ENCODE data around the gene DLGAP4. TPM values are rescaled to one million over a fixed set of nuclear protein-coding genes. Genes with fewer than 3 reads are reported as not detected.

DLGAP4 gene
- total and polyA plus RNA-seq, 10 of the 15 experiments (the other 5 are each of a cell fraction or from before 2014, with no cell fraction given), result 0.42 to 43.3 (median 19.0) TPM

DNA sequence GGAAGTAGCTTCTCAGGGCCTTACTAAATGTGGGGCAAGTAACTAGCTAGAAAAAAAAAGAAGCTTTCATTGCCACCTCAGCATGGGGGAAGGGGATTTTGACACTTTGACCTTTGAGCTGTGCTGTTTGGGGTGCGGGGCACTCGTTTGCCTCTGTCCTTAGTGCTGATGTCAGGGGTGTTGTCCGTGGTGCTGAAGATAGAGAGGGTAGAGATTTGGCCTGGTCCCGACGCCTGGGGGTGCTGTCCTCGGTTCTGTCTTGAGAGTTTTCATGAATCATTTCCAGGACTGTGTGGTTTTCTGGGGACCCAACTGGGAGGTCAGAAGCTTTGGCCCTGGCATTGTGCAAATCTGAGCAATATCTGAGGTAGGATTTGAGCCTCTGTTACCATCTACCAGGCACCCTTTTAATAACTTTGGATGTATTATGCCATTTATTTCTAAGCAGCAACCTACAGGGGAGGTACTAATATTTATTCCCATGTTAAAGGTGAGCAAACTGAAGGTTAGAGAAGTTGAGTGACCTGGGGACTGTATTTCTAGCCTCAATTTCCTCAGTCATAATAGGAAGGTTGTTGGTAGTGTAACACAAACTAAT lies 78.0 kb downstream of the DLGAP4 start (continued):
- TF ChIP-seq MXI1 (IDR thresholded peaks at IDR 0.05; ENCODE audit: low read depth, low read length) (peak; percentile 17; the same call in 1 of the 2 replicates), ZNF207 (IDR thresholded peaks at IDR 0.05; ENCODE audit: borderline replicate concordance) (no peak), POLR2AphosphoS5 (IDR thresholded peaks at IDR 0.05; ENCODE audit: low read length) (no peak), USF1 (IDR thresholded peaks at IDR 0.05; ENCODE audit: borderline replicate concordance, extremely low read length, insufficient read depth, low read depth, low read length) (no peak), ZBED1 (IDR thresholded peaks at IDR 0.05; ENCODE audit: borderline replicate concordance) (no peak), ZBTB4 (CRISPR knock-in tag; IDR thresholded peaks at IDR 0.05) (no peak), KLF5 (IDR thresholded peaks at IDR 0.05; ENCODE audit: partially characterized antibody) (no peak), ATF7 (IDR thresholded peaks at IDR 0.05; ENCODE audit: low read depth) (no peak), TAF1 (IDR thresholded peaks at IDR 0.05; ENCODE audit: borderline replicate concordance, low read depth, low read length) (no peak), ZNF24 (IDR thresholded peaks at IDR 0.05) (no peak), EGR1 (IDR thresholded peaks at IDR 0.05; ENCODE audit: borderline replicate concordance in 1 of 2, low read depth in 2 of 2, low read length in 2 of 2) (no peak), IKZF2 (IDR thresholded peaks at IDR 0.05) (no peak), RELA (IDR thresholded peaks at IDR 0.05; ENCODE audit: borderline replicate concordance, partially characterized antibody) (no peak), STAT1 (conservative IDR thresholded peaks at IDR 0.05) (no peak), NR2C1 (IDR thresholded peaks at IDR 0.05) (peak; percentile 61; the same call in 1 of the 2 replicates), TCF7 (IDR thresholded peaks at IDR 0.05; ENCODE audit: borderline replicate concordance) (no peak), WRNIP1 (IDR thresholded peaks at IDR 0.05; ENCODE audit: borderline replicate concordance, low read depth, low read length) (no peak), CREM (IDR thresholded peaks at IDR 0.05; ENCODE audit: low read depth) (no peak), ZZZ3 (IDR thresholded peaks at IDR 0.05; ENCODE audit: control insufficient read depth, insufficient read length, low read depth) (no peak)
- TF ChIP-seq, protein P1, sequence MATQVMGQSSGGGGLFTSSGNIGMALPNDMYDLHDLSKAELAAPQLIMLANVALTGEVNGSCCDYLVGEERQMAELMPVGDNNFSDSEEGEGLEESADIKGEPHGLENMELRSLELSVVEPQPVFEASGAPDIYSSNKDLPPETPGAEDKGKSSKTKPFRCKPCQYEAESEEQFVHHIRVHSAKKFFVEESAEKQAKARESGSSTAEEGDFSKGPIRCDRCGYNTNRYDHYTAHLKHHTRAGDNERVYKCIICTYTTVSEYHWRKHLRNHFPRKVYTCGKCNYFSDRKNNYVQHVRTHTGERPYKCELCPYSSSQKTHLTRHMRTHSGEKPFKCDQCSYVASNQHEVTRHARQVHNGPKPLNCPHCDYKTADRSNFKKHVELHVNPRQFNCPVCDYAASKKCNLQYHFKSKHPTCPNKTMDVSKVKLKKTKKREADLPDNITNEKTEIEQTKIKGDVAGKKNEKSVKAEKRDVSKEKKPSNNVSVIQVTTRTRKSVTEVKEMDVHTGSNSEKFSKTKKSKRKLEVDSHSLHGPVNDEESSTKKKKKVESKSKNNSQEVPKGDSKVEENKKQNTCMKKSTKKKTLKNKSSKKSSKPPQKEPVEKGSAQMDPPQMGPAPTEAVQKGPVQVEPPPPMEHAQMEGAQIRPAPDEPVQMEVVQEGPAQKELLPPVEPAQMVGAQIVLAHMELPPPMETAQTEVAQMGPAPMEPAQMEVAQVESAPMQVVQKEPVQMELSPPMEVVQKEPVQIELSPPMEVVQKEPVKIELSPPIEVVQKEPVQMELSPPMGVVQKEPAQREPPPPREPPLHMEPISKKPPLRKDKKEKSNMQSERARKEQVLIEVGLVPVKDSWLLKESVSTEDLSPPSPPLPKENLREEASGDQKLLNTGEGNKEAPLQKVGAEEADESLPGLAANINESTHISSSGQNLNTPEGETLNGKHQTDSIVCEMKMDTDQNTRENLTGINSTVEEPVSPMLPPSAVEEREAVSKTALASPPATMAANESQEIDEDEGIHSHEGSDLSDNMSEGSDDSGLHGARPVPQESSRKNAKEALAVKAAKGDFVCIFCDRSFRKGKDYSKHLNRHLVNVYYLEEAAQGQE (IDR thresholded peaks at IDR 0.05; ENCODE audit: low read depth, low read length), result peak; percentile 100
- TF ChIP-seq, protein P2, sequence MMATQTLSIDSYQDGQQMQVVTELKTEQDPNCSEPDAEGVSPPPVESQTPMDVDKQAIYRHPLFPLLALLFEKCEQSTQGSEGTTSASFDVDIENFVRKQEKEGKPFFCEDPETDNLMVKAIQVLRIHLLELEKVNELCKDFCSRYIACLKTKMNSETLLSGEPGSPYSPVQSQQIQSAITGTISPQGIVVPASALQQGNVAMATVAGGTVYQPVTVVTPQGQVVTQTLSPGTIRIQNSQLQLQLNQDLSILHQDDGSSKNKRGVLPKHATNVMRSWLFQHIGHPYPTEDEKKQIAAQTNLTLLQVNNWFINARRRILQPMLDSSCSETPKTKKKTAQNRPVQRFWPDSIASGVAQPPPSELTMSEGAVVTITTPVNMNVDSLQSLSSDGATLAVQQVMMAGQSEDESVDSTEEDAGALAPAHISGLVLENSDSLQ (IDR thresholded peaks at IDR 0.05), result no peak

Data from GM12878 (cell line).